Omental fat pad (tissue), 4 donors: ENCODE measurements around the gene EPB41L1. TPM values are rescaled to one million over a fixed set of nuclear protein-coding genes. Genes with fewer than 3 reads are reported as not detected.

Source experiments
- ATAC-seq: fragments of 150-250 bp; one replicate; pipeline ENCODE4 v1.9.1; 2016; ENCODE audit warnings: mild to moderate bottlenecking, moderate library complexity; ENCODE audit not compliant: low FRiP score
- DNase-seq: peaks from one replicate; pipeline ENCODE4 v3.0.0-alpha.2; 2019; ENCODE audit warnings: low spot score
- CTCF ChIP-seq, 3 donors: fragments of 450-650 bp; IDR thresholded peaks; one replicate each; pipeline ENCODE4 v1.5.1; 2016 to 2017; ENCODE audit warnings: antibody characterized with exemption in 3 of 3, mild to moderate bottlenecking in 3 of 3, moderate library complexity in 2 of 3
- total RNA-seq, 4 donors: library from RNA; depleted of rRNA; stranded (reverse); fragments of >200 nt; gene quantifications; one replicate each; pipeline ENCODE4 v1.1.0, GENCODE V29; 2016

Gene EPB41L1
- total RNA-seq, 4 donors from 2014 or later = 27.4 to 55.5 (median 46.0) TPM

- TF ChIP-seq CTCF (IDR thresholded peaks at IDR 0.05) = no peak
- no peak for DNase-seq
- no peak for ATAC-seq
These were observed 6.1 kb upstream of the EPB41L1 start for GRCh38 chr20:36148439-36148838.

- ATAC-seq (no peak), DNase-seq (no peak)
- no peak for TF ChIP-seq CTCF (IDR thresholded peaks at IDR 0.05)
These were observed 5.5 kb upstream of the EPB41L1 start for GRCh38 chr20:36149012-36149411.

DNA sequence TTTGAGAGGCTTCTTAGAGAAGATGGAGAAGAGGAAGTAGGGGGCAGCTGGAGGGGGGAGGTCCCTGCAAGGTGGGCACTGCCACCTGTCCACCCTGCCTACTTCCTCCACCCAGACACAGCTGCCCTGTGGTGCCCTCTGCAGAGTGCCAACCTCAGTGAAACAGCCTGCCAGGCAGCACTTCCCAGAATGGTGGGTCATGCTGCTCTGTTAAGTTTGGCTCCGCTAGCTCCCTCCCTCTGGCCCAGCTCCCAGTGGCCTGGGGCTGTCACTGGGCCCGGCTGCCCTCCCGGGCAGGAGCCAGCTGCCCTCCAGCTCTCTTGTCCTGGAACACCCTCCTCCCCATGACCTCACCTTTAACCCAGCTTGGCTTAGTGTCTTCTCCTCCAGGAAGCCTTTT lies 5.1 kb upstream of the EPB41L1 start:
- ATAC-seq (no peak), DNase-seq (no peak)
- TF ChIP-seq CTCF (IDR thresholded peaks at IDR 0.05) = no peak

GRCh38 chr20:36150489-36150846 lies 4.1 kb upstream of the EPB41L1 start:
- DNase-seq (no peak), ATAC-seq (no peak)
- TF ChIP-seq CTCF (IDR thresholded peaks at IDR 0.05) = no peak

GRCh38 chr20:36150847-36151539 lies 3.5 kb upstream of the EPB41L1 start:
- DNase-seq = no peak
- TF ChIP-seq CTCF (IDR thresholded peaks at IDR 0.05) = no peak
- no peak for ATAC-seq

DNA sequence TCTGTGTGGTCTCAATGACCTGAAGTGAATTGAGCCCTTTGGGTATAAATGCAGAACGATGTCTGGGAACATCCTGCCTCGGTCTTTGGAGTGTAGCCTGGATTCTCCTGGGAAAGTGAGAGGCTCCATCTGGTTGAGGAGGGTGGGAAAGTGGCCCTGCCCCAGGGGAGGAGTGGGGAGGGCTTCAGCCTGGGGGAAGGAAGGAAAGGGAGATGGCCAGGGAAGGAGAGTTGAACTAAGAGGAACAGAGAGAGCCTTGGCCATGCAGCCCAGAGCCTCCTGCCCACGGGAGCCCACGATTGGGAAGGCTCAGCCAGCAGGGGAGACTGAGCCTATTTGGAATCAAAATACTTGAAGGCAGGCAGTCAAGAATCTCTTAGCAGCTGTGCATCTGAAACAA lies 2.3 kb upstream of the EPB41L1 start:
- DNase-seq = no peak
- no peak for ATAC-seq
- TF ChIP-seq CTCF (IDR thresholded peaks at IDR 0.05) = no peak

GRCh38 chr20:36153204-36153603 lies 1.3 kb upstream of the EPB41L1 start:
- ATAC-seq (no peak), DNase-seq (no peak)
- no peak for TF ChIP-seq CTCF (IDR thresholded peaks at IDR 0.05)
